Activated gamma-delta T cell (primary cell): Measurements from ENCODE around the gene UBE2E1.
"Not testable (repeated sequence)": the region's sequence is repeated elsewhere in the genome, so short reads cannot be mapped to it uniquely, and the experiment has no call there.

ENCODE experiments used
- DNase-seq: peaks from one replicate; lab custom pipeline; 2025; lab: John Stamatoyannopoulos, UW

The UBE2E1 gene

DNA sequence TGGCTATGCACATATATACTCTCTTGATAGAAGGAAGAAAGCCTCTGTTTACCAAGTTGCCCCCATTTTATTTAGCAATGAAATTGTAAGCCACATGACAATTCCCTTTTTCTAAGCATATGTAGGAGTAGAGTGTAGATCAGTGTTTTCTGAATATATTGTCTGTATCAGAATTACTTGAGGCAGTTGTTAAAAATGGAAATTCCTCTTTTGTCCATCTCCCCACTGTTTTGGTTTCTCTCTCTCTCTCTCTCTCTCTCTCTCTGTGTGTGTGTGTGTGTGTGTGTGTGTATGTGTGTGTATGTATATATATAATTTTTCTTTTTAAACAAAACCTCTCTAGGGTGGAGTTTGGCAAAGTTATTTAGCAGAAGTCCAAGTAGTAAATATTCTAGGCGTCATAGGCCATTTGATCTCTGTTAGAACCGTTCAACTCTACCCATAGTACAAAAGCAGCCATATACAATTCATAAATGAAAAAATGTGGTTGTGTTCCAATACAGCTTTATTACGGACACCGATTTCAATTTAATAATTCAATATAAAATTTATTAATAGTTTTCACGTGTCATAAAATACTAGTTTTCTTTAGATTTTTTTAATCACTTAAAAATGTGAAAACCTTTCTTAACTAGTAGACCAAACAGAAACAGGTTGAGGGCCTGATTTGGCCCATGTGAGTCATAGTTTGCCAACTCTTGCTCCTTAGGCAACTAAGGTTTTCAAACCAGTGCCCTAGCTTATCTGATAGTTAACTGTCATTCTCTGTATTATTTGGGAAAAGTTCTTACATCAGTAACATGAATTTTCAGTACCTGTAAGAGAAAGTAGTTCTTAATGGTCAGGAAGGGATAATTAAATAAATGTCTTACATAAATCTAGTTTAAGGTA lies 39.8 kb downstream of the UBE2E1 start:
- no peak for DNase-seq

GRCh38 chr3:23849462-23849861 lies 43.7 kb downstream of the UBE2E1 start:
- DNase-seq, result not testable (repeated sequence)

DNA sequence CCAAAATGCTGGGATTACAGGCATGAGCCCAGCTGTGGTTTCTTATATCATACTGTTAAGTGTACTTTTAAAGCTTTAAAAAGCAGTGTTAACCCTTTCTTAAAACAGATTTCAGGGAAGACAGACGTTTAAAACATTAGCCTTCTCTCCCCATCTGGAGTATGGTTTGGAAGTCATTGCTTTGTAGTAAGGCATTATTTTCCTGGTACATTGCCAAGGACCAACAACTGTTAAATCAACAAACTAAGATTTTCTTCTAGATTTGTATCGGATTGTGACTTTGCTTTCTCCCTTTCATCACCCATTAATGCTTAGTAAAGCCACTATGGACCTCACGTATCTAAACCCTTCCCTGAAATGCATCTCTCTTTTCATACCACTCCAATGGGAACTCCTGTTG lies 50.5 kb downstream of the UBE2E1 start:
- DNase-seq, result no peak

GRCh38 chr3:23859012-23859743 lies 53.4 kb downstream of the UBE2E1 start:
- no peak for DNase-seq

- DNase-seq, result no peak
Measured at GRCh38 chr3:23859839-23860382, 54.2 kb downstream of the UBE2E1 start.

GRCh38 chr3:23861689-23862088 lies 55.9 kb downstream of the UBE2E1 start:
- DNase-seq, result no peak

DNA sequence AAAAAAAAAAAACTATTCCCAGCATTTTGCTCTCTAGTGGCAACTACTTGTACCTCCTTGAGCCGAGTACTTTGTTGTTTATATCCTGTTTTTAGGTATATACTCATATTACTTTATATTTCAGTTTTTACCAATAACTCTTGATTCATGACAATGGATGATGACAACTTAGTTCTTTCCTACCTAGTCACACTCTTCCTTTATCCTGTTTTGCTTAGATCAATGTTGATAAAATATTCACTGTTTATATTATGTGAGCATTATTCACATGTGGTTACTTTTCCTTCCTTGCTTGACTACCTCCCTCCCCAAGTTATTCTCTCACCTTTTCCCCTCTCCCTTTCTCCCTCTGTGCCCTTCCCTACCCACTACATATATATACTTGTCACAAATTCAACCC lies 57.3 kb downstream of the UBE2E1 start:
- DNase-seq, result no peak

DNA sequence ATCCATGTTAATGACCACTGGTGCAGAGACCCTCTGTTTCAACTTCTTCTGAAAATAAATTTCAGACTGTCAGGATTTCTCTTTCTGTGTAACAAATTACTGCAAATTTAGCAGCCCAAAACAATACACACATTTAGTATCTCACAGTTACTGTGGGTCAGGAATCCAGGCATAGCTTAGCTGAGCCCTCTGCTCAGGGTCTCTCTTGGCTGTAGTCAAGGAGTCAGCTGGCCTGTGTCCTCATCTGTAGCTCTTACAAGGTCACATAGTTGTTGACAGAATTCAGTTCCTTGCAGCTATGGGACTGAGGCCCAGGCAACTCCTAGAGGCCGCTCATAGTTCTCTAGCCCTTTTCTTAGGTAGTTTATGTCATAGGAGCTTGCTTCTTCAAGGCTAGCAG lies 59.2 kb downstream of the UBE2E1 start:
- no peak for DNase-seq

GRCh38 chr3:23865595-23866396 lies 60.0 kb downstream of the UBE2E1 start:
- no peak for DNase-seq

- no peak for DNase-seq
Measured at GRCh38 chr3:23867400-23867799, 61.6 kb downstream of the UBE2E1 start.

GRCh38 chr3:23867838-23868237 lies 62.1 kb downstream of the UBE2E1 start:
- no peak for DNase-seq

GRCh38 chr3:23869977-23870662 lies 64.4 kb downstream of the UBE2E1 start:
- DNase-seq, result no peak

- DNase-seq, result not testable (repeated sequence)
Measured at GRCh38 chr3:23870663-23871043, 64.9 kb downstream of the UBE2E1 start.

DNA sequence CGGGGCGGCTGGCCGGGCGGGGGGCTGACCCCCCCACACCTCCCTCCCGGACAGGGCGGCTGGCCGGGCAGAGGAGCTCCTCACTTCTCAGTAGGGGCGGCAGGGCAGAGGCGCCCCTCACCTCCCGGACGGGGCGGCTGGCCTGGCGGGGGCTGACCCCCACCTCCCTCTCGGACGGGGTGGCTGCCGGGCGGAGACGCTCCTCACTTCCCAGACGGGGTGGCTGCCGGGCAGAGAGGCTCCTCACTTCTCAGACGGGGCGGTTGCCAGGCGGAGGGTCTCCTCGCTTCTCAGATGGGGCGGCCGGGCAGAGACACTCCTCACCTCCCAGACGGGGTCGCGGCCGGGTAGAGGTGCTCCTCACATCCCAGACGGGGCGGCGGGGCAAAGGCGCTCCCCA lies 65.6 kb downstream of the UBE2E1 start:
- DNase-seq, result not testable (repeated sequence)

GRCh38 chr3:23872330-23872729 lies 66.6 kb downstream of the UBE2E1 start:
- no peak for DNase-seq

DNA sequence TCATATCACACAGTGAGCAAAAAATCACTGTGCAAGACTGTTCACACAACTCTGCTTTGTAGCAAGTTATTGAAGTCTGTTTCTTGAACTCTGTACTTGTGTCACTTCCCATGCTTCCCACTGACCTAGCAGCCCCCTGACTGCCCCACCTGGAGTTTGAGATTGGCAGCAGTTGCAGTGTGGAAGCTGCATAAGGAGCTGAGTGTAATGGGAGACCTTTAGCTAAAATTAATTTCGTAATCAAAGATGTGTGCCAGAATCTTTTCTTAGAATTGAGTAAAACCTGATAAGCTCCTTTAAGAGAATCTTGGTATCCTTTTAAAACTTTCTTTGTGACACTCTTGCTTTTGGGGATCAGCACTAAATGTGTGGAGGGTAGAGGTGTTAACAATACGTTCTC lies 68.2 kb downstream of the UBE2E1 start:
- DNase-seq, result no peak

GRCh38 chr3:23874359-23875112 lies 68.8 kb downstream of the UBE2E1 start:
- no peak for DNase-seq

GRCh38 chr3:23875113-23875725 lies 69.5 kb downstream of the UBE2E1 start:
- DNase-seq, result no peak

- DNase-seq, result no peak
Measured at GRCh38 chr3:23876923-23877322, 71.2 kb downstream of the UBE2E1 start.

DNA sequence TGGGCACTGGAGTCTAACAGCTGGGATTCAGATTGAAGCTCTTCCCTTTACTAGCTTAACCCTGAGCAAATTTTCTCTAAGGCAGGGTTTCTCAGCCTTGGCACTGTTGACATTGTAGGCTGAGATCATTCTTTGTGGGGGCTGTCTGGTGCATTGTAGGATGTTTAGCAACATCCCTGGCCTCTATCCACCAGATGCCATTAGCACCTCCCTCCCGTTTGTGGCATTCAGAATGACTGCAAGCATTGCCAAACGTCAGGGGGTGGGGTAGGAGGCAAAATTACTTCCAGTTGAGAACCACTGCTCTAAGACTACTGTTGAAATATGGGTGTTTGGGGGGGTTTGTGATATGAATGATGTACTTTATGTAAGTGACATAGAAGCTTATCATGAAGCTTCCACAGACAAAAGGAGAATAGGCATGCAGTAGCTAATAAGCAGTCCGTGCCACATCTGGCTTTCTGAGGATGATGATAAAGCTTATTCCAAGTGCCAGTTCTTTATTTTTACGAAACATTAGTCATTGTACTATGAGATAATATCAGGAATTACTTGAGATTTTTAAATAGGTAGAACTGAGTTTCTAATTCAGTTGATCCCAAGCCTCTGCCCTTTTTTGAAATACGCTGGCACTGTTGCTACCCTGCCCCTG lies 71.7 kb downstream of the UBE2E1 start:
- no peak for DNase-seq
